ENCODE data around the gene MYOF. TPM values are rescaled to one million over a fixed set of nuclear protein-coding genes. Genes with fewer than 3 reads are reported as not detected.

Gene MYOF
- total RNA-seq, 1 experiment from 2014 or later = 376 TPM

DNA sequence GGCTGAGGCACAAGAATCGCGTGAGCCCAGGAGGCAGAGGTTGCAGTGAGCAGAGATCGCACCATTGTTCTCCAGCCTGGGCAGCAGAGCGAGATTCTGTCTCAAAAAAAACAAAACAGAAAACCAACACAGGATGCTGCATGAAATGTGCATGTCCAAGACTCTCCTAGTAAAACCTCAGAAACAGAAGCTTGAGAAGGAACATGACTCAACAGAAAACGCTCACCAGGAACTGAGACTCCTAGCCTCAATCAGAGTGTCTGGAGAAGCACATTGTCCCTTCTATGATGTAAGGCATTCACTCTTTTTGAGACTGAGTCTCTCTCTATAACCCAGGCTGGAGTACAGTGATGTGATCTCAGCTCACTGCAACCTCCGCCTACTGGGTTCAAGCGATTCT, 168.3 kb downstream of the MYOF start:
- no peak for ATAC-seq
- CTCF ChIA-PET = no interaction called here
- Histone ChIP-seq H3K27me3 (ENCODE audit: control insufficient read depth, insufficient read depth, low read length) (no peaks in the 10 kb centered on the region), H3K4me3 (ENCODE audit: low read depth in 2 of 2, low read length in 2 of 2) (no peak overlapping the region), H3K4me1 (ENCODE audit: control insufficient read depth, insufficient read depth, low read length) (no peaks in the 10 kb centered on the region), H3K36me3 (ENCODE audit: control insufficient read depth, insufficient read depth, low read length) (peaks cover 43% of the 10 kb centered on the region), H3K9me3 (ENCODE audit: control insufficient read depth, insufficient read depth, low read depth, low read length) (no peaks in the 10 kb centered on the region), H3K27ac (ENCODE audit: low read length) (no peak overlapping the region)
- POLR2A ChIA-PET = no interaction called here
- intact Hi-C loops (cut with micrococcal nuclease; ENCODE audit: unreplicated experiment) (no loop called here), in situ Hi-C loops (cut with HindIII; ENCODE audit: low pct_unique_long_range_greater_than_20kb, low sequenced_read_pairs) (no loop called here)
- no peak for DNase-seq (ENCODE audit: low read depth, low spot score)
- no peak for TF ChIP-seq POLR2AphosphoS5 (IDR thresholded peaks at IDR 0.05; ENCODE audit: low read depth, low read length)
- TF ChIP-seq, protein P1, sequence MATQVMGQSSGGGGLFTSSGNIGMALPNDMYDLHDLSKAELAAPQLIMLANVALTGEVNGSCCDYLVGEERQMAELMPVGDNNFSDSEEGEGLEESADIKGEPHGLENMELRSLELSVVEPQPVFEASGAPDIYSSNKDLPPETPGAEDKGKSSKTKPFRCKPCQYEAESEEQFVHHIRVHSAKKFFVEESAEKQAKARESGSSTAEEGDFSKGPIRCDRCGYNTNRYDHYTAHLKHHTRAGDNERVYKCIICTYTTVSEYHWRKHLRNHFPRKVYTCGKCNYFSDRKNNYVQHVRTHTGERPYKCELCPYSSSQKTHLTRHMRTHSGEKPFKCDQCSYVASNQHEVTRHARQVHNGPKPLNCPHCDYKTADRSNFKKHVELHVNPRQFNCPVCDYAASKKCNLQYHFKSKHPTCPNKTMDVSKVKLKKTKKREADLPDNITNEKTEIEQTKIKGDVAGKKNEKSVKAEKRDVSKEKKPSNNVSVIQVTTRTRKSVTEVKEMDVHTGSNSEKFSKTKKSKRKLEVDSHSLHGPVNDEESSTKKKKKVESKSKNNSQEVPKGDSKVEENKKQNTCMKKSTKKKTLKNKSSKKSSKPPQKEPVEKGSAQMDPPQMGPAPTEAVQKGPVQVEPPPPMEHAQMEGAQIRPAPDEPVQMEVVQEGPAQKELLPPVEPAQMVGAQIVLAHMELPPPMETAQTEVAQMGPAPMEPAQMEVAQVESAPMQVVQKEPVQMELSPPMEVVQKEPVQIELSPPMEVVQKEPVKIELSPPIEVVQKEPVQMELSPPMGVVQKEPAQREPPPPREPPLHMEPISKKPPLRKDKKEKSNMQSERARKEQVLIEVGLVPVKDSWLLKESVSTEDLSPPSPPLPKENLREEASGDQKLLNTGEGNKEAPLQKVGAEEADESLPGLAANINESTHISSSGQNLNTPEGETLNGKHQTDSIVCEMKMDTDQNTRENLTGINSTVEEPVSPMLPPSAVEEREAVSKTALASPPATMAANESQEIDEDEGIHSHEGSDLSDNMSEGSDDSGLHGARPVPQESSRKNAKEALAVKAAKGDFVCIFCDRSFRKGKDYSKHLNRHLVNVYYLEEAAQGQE (IDR thresholded peaks at IDR 0.05; ENCODE audit: insufficient read depth in 1 of 2, low read depth in 2 of 2, low read length in 1 of 2) = no peak
- TF ChIP-seq, protein P2, sequence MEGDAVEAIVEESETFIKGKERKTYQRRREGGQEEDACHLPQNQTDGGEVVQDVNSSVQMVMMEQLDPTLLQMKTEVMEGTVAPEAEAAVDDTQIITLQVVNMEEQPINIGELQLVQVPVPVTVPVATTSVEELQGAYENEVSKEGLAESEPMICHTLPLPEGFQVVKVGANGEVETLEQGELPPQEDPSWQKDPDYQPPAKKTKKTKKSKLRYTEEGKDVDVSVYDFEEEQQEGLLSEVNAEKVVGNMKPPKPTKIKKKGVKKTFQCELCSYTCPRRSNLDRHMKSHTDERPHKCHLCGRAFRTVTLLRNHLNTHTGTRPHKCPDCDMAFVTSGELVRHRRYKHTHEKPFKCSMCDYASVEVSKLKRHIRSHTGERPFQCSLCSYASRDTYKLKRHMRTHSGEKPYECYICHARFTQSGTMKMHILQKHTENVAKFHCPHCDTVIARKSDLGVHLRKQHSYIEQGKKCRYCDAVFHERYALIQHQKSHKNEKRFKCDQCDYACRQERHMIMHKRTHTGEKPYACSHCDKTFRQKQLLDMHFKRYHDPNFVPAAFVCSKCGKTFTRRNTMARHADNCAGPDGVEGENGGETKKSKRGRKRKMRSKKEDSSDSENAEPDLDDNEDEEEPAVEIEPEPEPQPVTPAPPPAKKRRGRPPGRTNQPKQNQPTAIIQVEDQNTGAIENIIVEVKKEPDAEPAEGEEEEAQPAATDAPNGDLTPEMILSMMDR (IDR thresholded peaks at IDR 0.05) = no peak
- TF ChIP-seq SIN3A (IDR thresholded peaks at IDR 0.05; ENCODE audit: borderline replicate concordance, insufficient read depth, low read depth, low read length) = no peak
- no peak for TF ChIP-seq TCF7L2 (IDR thresholded peaks at IDR 0.05; ENCODE audit: low read depth, low read length)
- no TSS peak for BruUV-seq (replicated peaks)

DNA sequence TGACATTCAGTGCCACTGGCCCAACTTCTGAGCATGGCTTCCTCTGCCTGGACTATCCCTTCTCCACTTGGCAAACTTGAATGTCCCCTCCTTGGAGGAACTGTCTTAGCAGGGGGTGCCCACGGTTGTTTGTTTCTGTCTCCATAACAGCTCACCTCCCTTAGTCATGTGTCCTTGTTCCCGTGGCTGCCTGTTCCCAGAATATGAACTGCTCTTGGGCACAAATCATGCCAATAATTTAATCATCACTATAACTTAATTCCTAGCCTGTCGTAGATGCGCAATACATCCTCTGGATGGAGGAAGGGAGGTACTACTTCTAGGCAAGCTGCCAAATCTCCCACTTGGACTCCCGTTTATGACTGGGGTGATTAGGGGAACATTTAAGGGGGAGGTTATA, 173.1 kb downstream of the MYOF start:
- Histone ChIP-seq H3K36me3 (ENCODE audit: control insufficient read depth, insufficient read depth, low read length) (peaks cover 34% of the 10 kb centered on the region), H3K27ac (ENCODE audit: low read length) (no peak overlapping the region), H3K4me3 (ENCODE audit: low read depth in 2 of 2, low read length in 2 of 2) (no peak overlapping the region), H3K27me3 (ENCODE audit: control insufficient read depth, insufficient read depth, low read length) (no peaks in the 10 kb centered on the region), H3K9me3 (ENCODE audit: control insufficient read depth, insufficient read depth, low read depth, low read length) (no peaks in the 10 kb centered on the region), H3K4me1 (ENCODE audit: control insufficient read depth, insufficient read depth, low read length) (no peaks in the 10 kb centered on the region)
- intact Hi-C loops (cut with micrococcal nuclease; ENCODE audit: unreplicated experiment) (no loop called here), in situ Hi-C loops (cut with HindIII; ENCODE audit: low pct_unique_long_range_greater_than_20kb, low sequenced_read_pairs) (no loop called here)
- no TSS peak for BruUV-seq (replicated peaks)
- CTCF ChIA-PET = no interaction called here
- POLR2A ChIA-PET = no interaction called here
- TF ChIP-seq, protein P1 (IDR thresholded peaks at IDR 0.05; ENCODE audit: insufficient read depth in 1 of 2, low read depth in 2 of 2, low read length in 1 of 2) = no peak
- TF ChIP-seq POLR2AphosphoS5 (IDR thresholded peaks at IDR 0.05; ENCODE audit: low read depth, low read length) (no peak), SIN3A (IDR thresholded peaks at IDR 0.05; ENCODE audit: borderline replicate concordance, insufficient read depth, low read depth, low read length) (no peak), TCF7L2 (IDR thresholded peaks at IDR 0.05; ENCODE audit: low read depth, low read length) (no peak)
- TF ChIP-seq, protein P2 (IDR thresholded peaks at IDR 0.05) = no peak
- no peak; the same call in 1 of the 2 replicates for ATAC-seq
- DNase-seq (ENCODE audit: low read depth, low spot score) = no peak
